GM12891 (cell line): Measurements from ENCODE around the gene APLF.

Experiments
- POLR2A ChIP-seq: IDR thresholded peaks from 2 replicates; pipeline ENCODE4 v1.6.1; 2011; ENCODE audit warnings: low read depth, low read length, control low read depth
- POLR2AphosphoS5 ChIP-seq: IDR thresholded peaks from 2 replicates; pipeline ENCODE4 v1.6.1; 2011; ENCODE audit warnings: low read depth, low read length, control low read depth
- SPI1 ChIP-seq: IDR thresholded peaks from 2 replicates; pipeline ENCODE4 v1.6.1; 2011; ENCODE audit warnings: low read depth, low read length, control low read depth
- TAF1 ChIP-seq: IDR thresholded peaks from 2 replicates; pipeline ENCODE4 v1.6.1; 2011; ENCODE audit warnings: low read depth, low read length, control low read depth

DNA sequence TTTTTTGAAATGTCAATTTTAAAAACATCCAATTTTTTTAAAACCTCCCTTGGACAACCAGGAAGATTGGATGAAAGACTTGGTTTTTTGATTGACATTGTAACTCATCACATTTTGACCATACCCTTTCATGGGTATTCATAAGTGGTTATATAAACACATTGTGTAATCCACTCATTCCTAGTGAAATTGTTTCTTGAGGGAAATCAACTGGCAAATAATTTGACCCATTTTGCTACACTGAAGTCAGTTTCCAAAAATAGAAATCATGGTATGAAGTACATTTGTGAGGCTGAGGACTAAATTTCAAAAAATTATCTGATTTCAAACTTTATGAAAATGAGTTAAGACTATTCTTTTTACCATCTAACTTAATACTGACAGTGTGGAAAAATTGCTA, 31.8 kb upstream of the APLF start:
- no peak for TF ChIP-seq POLR2AphosphoS5
- TF ChIP-seq POLR2A, result no peak
- no peak for TF ChIP-seq TAF1
- no peak for TF ChIP-seq SPI1
